SK-N-SH (cell line): ENCODE measurements around the gene MIGA2. TPM values are rescaled to one million over a fixed set of nuclear protein-coding genes. Genes with fewer than 3 reads are reported as not detected.

Experiments used
- CTCF ChIA-PET: fragments of 300-600, 350-600 bp; formaldehyde crosslinking; extraction: SDS; loops from one replicate; lab custom pipeline; 2021; lab: Yijun Ruan, JAX
- POLR2A ChIA-PET: fragments of 350-600 bp; sonication (Branson Sonifier 250); formaldehyde crosslinking; extraction: SDS; loops from one replicate; lab custom pipeline; 2020; ENCODE audit warnings: antibody characterized with exemption, inconsistent platforms; lab: Yijun Ruan, JAX
- DNase-seq: peaks from one replicate; pipeline ENCODE4 v3.0.0; 2012
- H2AFZ ChIP-seq: fragments of 200-600 bp; sonication (generic); 2 replicates; pipeline ENCODE4 v1.8.1; 2016; ENCODE audit warnings: antibody characterized with exemption, mild to moderate bottlenecking, low read depth
- H3F3A ChIP-seq: fragments of 200-600 bp; sonication (generic); replicated peaks from 2 replicates; pipeline ENCODE3; 2016; ENCODE audit warnings: antibody characterized with exemption, mild to moderate bottlenecking; ENCODE audit not compliant: insufficient read depth
- H3K27ac ChIP-seq, 2 experiments: fragments of 200-500 bp in 1 of 2; fragments of 200-600 bp in 1 of 2; sonication (Bioruptor generic) in 1 of 2; sonication (generic), shearing (Covaris generic) in 1 of 2; 2 replicates each; pipeline versions ENCODE4 v1.5.1 to v1.6.1; 2014 to 2016; ENCODE audit warnings: low read depth in 2 of 2, inconsistent platforms in 1 of 2, low read length in 1 of 2, mild to moderate bottlenecking in 1 of 2, mixed read lengths in 1 of 2
- H3K27me3 ChIP-seq: fragments of 200-600 bp; sonication (generic), shearing (Covaris generic); 2 replicates; pipeline ENCODE4 v1.6.1; 2016; ENCODE audit warnings: mixed run types; ENCODE audit not compliant: insufficient read depth
- H3K36me3 ChIP-seq, 2 experiments: fragments of 200-500 bp in 1 of 2; fragments of 200-600 bp in 1 of 2; sonication (Bioruptor generic) in 1 of 2; sonication (generic) in 1 of 2; replicated peaks in 1 of 2; 2 replicates each; pipeline versions ENCODE3 to v1.5.1; 2014 to 2016; ENCODE audit warnings: low read length in 1 of 2, mild to moderate bottlenecking in 1 of 2; ENCODE audit not compliant: insufficient read depth in 2 of 2, control insufficient read depth in 1 of 2
- H3K4me1 ChIP-seq, 2 experiments: fragments of 200-500 bp in 1 of 2; fragments of 200-600 bp in 1 of 2; sonication (Bioruptor generic) in 1 of 2; sonication (generic), shearing (Covaris generic) in 1 of 2; 2 replicates each; pipeline versions ENCODE4 v1.5.1 to v1.6.1; 2014 to 2016; ENCODE audit warnings: low read depth in 1 of 2, low read length in 1 of 2, mixed run types in 1 of 2; ENCODE audit not compliant: insufficient read depth in 2 of 2, control insufficient read depth in 1 of 2
- H3K4me2 ChIP-seq: fragments of 200-600 bp; sonication (generic), shearing (Covaris generic); 2 replicates; pipeline ENCODE4 v1.6.1; 2017; ENCODE audit warnings: mixed run types
- H3K4me3 ChIP-seq, 2 experiments: fragments of 200-500 bp in 1 of 2; fragments of 200-600 bp in 1 of 2; sonication (Bioruptor generic) in 1 of 2; sonication (generic), shearing (Covaris generic) in 1 of 2; 2 replicates each; pipeline versions ENCODE4 v1.5.1 to v1.8.1; 2014 to 2016; ENCODE audit warnings: low read depth in 2 of 2, inconsistent platforms in 1 of 2, low read length in 1 of 2, mild to moderate bottlenecking in 1 of 2, mixed read lengths in 1 of 2, moderate library complexity in 1 of 2
- H3K79me2 ChIP-seq: fragments of 200-600 bp; sonication (generic); 2 replicates; pipeline ENCODE4 v1.8.1; 2017; ENCODE audit warnings: mild to moderate bottlenecking; ENCODE audit not compliant: insufficient read depth
- H3K9ac ChIP-seq: fragments of 200-600 bp; sonication (generic); 2 replicates; pipeline ENCODE4 v1.6.1; 2017; ENCODE audit warnings: mixed run types
- H3K9me2 ChIP-seq: fragments of 200-600 bp; sonication (generic); 2 replicates; pipeline ENCODE4 v1.6.1; 2017; ENCODE audit warnings: mixed run types
- H3K9me3 ChIP-seq: fragments of 200-600 bp; sonication (generic); 2 replicates; pipeline ENCODE4 v1.6.1; 2017; ENCODE audit warnings: mixed run types, mild to moderate bottlenecking, moderate library complexity
- H4K20me1 ChIP-seq: fragments of 200-600 bp; sonication (generic); 2 replicates; pipeline ENCODE4 v1.6.1; 2017; ENCODE audit warnings: mild to moderate bottlenecking, mixed run types; ENCODE audit not compliant: insufficient read depth
- EP300 ChIP-seq, 2 experiments: IDR thresholded peaks; 2 replicates each; pipeline versions ENCODE4 v1.4.0 to v1.6.1; 2012; ENCODE audit warnings: borderline replicate concordance in 1 of 2, low read depth in 1 of 2, low read length in 1 of 2
- FOSL2 ChIP-seq: IDR thresholded peaks from 2 replicates; pipeline ENCODE4 v1.4.0; 2012; ENCODE audit warnings: low read depth, mild to moderate bottlenecking, moderate library complexity, borderline replicate concordance
- FOXJ3 ChIP-seq: sonication (generic); formaldehyde crosslinking; IDR thresholded peaks from 2 replicates; pipeline ENCODE4 v1.5.1; 2020; ENCODE audit warnings: mild to moderate bottlenecking, missing genetic modification reagents
- GABPA ChIP-seq: IDR thresholded peaks from 2 replicates; pipeline ENCODE4 v1.4.0; 2012; ENCODE audit warnings: low read depth, mild to moderate bottlenecking
- NFIC ChIP-seq: IDR thresholded peaks from 2 replicates; pipeline ENCODE4 v1.4.0; 2012; ENCODE audit warnings: borderline replicate concordance
- POLR2AphosphoS5 ChIP-seq: IDR thresholded peaks from 2 replicates; pipeline ENCODE4 v1.6.1; 2012; ENCODE audit warnings: low read depth, low read length
- RAD21 ChIP-seq: IDR thresholded peaks from 2 replicates; pipeline ENCODE4 v1.6.1; 2012; ENCODE audit warnings: mild to moderate bottlenecking, low read length
- RXRA ChIP-seq: IDR thresholded peaks from 2 replicates; pipeline ENCODE4 v1.4.0; 2012; ENCODE audit warnings: low read depth, mild to moderate bottlenecking, borderline replicate concordance
- SMC3 ChIP-seq: IDR thresholded peaks from 2 replicates; pipeline ENCODE4 v1.6.1; 2012; ENCODE audit warnings: low read depth, low read length, improper control_type of control experiment
- TAF1 ChIP-seq: IDR thresholded peaks from 2 replicates; pipeline ENCODE4 v1.6.1; 2012; ENCODE audit warnings: low read depth, mild to moderate bottlenecking, low read length, moderate library complexity, borderline replicate concordance
- TEAD4 ChIP-seq: IDR thresholded peaks from 2 replicates; pipeline ENCODE4 v1.4.0; 2012; ENCODE audit warnings: mild to moderate bottlenecking, borderline replicate concordance; ENCODE audit not compliant: insufficient read depth
- YY1 ChIP-seq: IDR thresholded peaks from 2 replicates; pipeline ENCODE4 v1.4.0; 2012; ENCODE audit warnings: low read depth, mild to moderate bottlenecking
- WGBS: methylation state at CpG from one replicate; pipeline ENCODE4 v1.1.6; 2017; ENCODE audit warnings: low lambda C conversion rate; 5-methylcytosine and 5-hydroxymethylcytosine counted together
- polyA plus RNA-seq, 3 experiments: library from polyadenylated mRNA; depleted of rRNA; stranded (reverse); fragments of >200 nt; gene quantifications; 2 replicates each; pipeline ENCODE4 v1.2.3, GENCODE V29; 2012
- TF ChIP-seq, protein P1 (sequence below): IDR thresholded peaks from 2 replicates; pipeline ENCODE4 v1.4.0; 2012; ENCODE audit warnings: low read depth, borderline replicate concordance
- TF ChIP-seq, protein P2 (sequence below): fragments of 150-350 bp; IDR thresholded peaks from 2 replicates; pipeline ENCODE4 v1.6.1; 2016; ENCODE audit warnings: mild to moderate bottlenecking, low read depth, low read length
- TF ChIP-seq, protein P3 (sequence below): IDR thresholded peaks from 2 replicates; pipeline ENCODE4 v1.6.1; 2012; ENCODE audit warnings: mild to moderate bottlenecking, low read depth, low read length, moderate library complexity
- TF ChIP-seq, protein P4 (sequence below): IDR thresholded peaks from 2 replicates; pipeline ENCODE4 v1.4.0; 2012; ENCODE audit warnings: low read depth

MIGA2 gene
- polyA plus RNA-seq, 1 of the 3 experiments (the other 2 are of a cell fraction): 21.2 TPM

DNA sequence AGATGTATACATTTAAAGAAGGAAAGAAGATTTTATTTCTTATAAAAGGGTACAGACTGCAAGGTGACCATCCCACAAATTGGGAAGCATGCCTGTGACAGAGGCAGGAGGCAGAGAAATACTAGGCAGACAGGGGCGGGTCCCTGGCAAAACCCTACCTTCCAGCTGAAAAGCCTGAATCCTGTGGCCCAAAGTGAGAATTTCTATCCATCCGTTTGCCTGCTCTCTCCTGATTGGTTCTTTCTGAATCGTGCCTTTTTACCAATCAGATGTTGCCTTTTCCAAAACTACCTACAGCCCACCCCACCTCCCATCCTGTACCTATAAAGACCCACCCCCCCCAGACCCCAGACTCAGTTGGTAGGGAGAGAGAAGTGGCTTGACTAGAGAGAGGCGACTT, 4.9 kb upstream of the MIGA2 start (continued):
- no peak for TF ChIP-seq EP300 (IDR thresholded peaks at IDR 0.05; ENCODE audit: borderline replicate concordance in 1 of 2, low read depth in 1 of 2, low read length in 1 of 2)
- no peak for TF ChIP-seq FOXJ3 (CRISPR knock-in tag)
- TF ChIP-seq, protein P1, sequence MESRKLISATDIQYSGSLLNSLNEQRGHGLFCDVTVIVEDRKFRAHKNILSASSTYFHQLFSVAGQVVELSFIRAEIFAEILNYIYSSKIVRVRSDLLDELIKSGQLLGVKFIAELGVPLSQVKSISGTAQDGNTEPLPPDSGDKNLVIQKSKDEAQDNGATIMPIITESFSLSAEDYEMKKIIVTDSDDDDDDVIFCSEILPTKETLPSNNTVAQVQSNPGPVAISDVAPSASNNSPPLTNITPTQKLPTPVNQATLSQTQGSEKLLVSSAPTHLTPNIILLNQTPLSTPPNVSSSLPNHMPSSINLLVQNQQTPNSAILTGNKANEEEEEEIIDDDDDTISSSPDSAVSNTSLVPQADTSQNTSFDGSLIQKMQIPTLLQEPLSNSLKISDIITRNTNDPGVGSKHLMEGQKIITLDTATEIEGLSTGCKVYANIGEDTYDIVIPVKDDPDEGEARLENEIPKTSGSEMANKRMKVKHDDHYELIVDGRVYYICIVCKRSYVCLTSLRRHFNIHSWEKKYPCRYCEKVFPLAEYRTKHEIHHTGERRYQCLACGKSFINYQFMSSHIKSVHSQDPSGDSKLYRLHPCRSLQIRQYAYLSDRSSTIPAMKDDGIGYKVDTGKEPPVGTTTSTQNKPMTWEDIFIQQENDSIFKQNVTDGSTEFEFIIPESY: no peak
- no peak for TF ChIP-seq GABPA
- no peak for TF ChIP-seq NFIC
- no peak for TF ChIP-seq YY1
- TF ChIP-seq POLR2AphosphoS5: no peak

DNA sequence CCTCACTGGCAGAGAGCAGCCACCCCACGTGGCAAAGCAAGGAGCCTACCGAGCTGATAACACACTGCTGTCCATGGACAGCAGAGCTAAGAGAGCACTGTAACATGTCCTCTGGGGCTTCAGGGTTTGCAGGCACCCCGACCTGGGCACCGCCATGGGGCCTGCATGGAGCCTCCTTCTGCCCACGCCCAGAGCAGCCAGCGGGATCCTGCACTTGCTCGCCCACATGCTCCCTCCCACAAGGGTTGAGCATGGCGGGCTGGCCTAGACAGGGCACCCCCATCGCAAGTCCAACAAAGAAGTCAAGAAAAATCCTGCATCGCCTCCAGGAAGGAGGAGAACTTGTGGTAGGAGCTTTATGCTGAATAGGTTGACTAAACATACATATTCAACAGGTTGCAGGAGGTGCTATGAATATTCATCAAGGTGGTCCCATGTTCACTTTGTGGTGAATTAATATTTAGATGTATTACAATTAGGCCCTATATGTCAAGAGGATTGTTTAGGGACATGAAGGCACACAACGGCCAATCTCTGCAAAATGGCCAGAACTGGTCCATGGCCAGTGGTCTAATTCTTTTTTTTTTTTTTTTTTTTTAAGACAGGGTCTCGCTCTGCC, 3.8 kb upstream of the MIGA2 start:
- DNase-seq: no peak
- no peaks in the 10 kb centered on the region for H3F3A ChIP-seq
- no peak overlapping the region for H3K4me3 ChIP-seq
- H3K4me1 ChIP-seq: peaks cover 3 to 10% of the 10 kb centered on the region in 2 experiments; a peak in 3 of 4 replicates
- ChIA-PET POLR2A (interaction anchor here (1.1 kb wide), 1 partner anchor 43 kb away, joined by 3 read pairs; no protein-coding TSS in a partner anchor), CTCF (interaction anchor here (0.7 to 1.1 kb wide), 3 partner anchors 10 to 25 kb away, joined by 4 to 5 read pairs (median 4); no protein-coding TSS in a partner anchor)
- H3K27ac ChIP-seq: no peak overlapping the region
- WGBS: 89% methylated on average over 6 of the region's 12 CpGs
- H3K79me2 ChIP-seq: peaks cover 13% of the 10 kb centered on the region
- no peaks in the 10 kb centered on the region; the same call in 1 of the 2 replicates for H4K20me1 ChIP-seq
- no peak overlapping the region for H3K4me2 ChIP-seq
- no peaks in the 10 kb centered on the region for H3K36me3 ChIP-seq
- H3K27me3 ChIP-seq: no peaks in the 10 kb centered on the region
- TF ChIP-seq RAD21 (no peak), TAF1 (no peak), SMC3 (no peak), POLR2AphosphoS5 (no peak), TEAD4 (no peak), FOSL2 (no peak), RXRA (no peak), EP300 (IDR thresholded peaks at IDR 0.05; ENCODE audit: borderline replicate concordance in 1 of 2, low read depth in 1 of 2, low read length in 1 of 2) (no peak)
- TF ChIP-seq, protein P2, sequence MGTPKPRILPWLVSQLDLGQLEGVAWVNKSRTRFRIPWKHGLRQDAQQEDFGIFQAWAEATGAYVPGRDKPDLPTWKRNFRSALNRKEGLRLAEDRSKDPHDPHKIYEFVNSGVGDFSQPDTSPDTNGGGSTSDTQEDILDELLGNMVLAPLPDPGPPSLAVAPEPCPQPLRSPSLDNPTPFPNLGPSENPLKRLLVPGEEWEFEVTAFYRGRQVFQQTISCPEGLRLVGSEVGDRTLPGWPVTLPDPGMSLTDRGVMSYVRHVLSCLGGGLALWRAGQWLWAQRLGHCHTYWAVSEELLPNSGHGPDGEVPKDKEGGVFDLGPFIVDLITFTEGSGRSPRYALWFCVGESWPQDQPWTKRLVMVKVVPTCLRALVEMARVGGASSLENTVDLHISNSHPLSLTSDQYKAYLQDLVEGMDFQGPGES: no peak
- TF ChIP-seq, protein P3, sequence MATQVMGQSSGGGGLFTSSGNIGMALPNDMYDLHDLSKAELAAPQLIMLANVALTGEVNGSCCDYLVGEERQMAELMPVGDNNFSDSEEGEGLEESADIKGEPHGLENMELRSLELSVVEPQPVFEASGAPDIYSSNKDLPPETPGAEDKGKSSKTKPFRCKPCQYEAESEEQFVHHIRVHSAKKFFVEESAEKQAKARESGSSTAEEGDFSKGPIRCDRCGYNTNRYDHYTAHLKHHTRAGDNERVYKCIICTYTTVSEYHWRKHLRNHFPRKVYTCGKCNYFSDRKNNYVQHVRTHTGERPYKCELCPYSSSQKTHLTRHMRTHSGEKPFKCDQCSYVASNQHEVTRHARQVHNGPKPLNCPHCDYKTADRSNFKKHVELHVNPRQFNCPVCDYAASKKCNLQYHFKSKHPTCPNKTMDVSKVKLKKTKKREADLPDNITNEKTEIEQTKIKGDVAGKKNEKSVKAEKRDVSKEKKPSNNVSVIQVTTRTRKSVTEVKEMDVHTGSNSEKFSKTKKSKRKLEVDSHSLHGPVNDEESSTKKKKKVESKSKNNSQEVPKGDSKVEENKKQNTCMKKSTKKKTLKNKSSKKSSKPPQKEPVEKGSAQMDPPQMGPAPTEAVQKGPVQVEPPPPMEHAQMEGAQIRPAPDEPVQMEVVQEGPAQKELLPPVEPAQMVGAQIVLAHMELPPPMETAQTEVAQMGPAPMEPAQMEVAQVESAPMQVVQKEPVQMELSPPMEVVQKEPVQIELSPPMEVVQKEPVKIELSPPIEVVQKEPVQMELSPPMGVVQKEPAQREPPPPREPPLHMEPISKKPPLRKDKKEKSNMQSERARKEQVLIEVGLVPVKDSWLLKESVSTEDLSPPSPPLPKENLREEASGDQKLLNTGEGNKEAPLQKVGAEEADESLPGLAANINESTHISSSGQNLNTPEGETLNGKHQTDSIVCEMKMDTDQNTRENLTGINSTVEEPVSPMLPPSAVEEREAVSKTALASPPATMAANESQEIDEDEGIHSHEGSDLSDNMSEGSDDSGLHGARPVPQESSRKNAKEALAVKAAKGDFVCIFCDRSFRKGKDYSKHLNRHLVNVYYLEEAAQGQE: no peak
- TF ChIP-seq, protein P4, sequence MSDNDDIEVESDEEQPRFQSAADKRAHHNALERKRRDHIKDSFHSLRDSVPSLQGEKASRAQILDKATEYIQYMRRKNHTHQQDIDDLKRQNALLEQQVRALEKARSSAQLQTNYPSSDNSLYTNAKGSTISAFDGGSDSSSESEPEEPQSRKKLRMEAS: no peak
- H2AFZ ChIP-seq: no peak overlapping the region
- H3K9ac ChIP-seq: no peak overlapping the region
- H3K9me2 ChIP-seq: no peaks in the 10 kb centered on the region
- no peaks in the 10 kb centered on the region for H3K9me3 ChIP-seq
